ENCODE measurements around the gene IRAK3. TPM values are rescaled to one million over a fixed set of nuclear protein-coding genes. Genes with fewer than 3 reads are reported as not detected.

The IRAK3 gene
- total RNA-seq, 1 experiment from 2014 or later, result 0.12 TPM

DNA sequence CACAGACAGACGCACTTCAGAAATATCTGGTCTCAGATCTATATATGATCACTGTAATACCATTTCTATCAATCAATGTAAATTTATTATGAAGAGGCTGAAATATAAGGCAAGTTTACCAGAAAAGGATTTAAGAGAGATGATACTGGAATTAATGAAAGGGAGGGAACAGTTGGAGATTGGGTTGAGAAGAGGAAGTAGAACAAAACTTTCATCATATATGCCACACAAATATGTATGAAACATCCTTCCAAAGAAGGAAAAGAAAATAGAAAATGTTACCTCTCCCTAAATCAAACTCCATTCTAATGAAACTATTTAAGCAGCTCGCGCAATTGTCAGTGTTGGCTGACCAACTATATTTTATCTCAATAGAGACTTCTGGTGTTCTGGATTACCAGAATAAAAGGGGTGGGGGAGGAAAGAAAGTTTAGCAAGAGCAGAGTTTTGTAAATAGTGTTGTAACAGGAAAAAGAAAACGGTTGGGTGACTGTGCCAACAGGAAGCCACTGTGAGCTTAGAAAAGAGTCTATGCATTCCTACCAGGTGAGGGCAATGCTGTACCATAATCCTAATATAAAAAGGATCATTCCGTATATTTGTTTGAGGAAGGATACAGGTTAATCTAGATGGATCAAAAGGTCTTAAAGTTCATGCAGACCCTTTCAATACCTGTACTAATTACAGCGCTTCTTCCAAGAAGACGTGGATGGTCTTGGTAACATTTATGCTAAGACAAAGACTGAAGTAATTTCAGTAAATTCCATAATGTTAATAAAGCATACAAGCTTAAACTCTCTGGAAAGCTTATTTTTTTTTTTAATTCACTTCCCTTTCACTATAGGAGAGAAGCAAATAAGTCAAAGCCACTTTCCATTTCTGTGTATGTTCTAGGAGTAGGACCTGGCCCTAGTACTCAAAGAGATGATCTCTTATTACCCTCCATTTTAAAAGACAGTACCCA is 43.9 kb upstream of the IRAK3 start (continued):
- TF ChIP-seq EZH2phosphoT487 (IDR thresholded peaks at IDR 0.05; ENCODE audit: borderline replicate concordance) (no peak), FOSL1 (IDR thresholded peaks at IDR 0.05; ENCODE audit: low read depth) (no peak), ELF1 (IDR thresholded peaks at IDR 0.05; ENCODE audit: borderline replicate concordance, low read depth) (0 out of 2 replicates have a peak, but pooled peaks have one; percentile 20), TCF7L2 (IDR thresholded peaks at IDR 0.05; ENCODE audit: borderline replicate concordance, extremely low read depth, insufficient read depth, insufficient read length) (no peak), MAX (IDR thresholded peaks at IDR 0.05) (0 out of 2 replicates have a peak, but pooled peaks have one; percentile 2), SRF (IDR thresholded peaks at IDR 0.05; ENCODE audit: low read depth) (no peak)

DNA sequence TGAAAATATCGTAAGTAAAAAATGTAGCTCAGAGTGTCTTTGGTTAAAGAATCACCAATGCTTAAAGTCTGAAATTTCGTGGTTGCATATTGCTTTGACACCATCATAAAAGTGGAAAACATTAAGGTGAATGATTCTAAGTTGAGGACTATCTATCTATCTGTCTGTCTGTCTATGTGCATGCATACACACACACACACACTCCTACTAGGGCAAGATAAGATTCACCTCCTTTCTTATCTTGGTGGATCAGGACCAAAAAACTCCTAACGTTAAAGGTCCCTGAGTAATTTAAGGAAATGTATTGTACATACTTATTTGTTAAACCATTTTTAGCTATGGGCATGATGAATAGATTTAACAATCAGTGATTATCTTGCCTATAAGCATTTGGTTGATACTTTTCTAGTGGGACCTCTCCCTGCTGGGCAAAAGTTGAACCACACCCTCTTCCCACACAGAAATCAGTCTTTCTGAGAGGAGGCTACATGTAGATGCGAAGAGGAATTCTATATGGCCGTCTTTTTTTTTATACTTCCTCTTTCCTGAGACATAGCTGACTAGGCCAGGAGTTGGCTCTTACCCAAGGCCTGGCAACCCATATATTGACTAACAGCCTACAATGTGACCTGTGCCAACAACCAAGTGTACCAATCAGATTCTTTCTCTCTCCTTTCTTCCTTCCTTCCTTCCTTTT is 39.2 kb upstream of the IRAK3 start:
- no peaks in the 10 kb centered on the region for H3K9me3 ChIP-seq (ENCODE audit: control insufficient read depth in 1 of 2, insufficient read depth in 1 of 2, low read depth in 1 of 2, low read length in 2 of 2)
- H3K27me3 ChIP-seq (ENCODE audit: insufficient read depth, low read length), result no peaks in the 10 kb centered on the region
- TF ChIP-seq ZBTB33 (IDR thresholded peaks at IDR 0.05; ENCODE audit: extremely low read depth, insufficient replicate concordance, low read length) (no peak), CTCF (IDR thresholded peaks at IDR 0.05 in 2 of 3, conservative IDR thresholded peaks at IDR 0.05 in 1 of 3; ENCODE audit: borderline replicate concordance in 1 of 3, insufficient read depth in 1 of 3, low read depth in 2 of 3, low read length in 2 of 3) (peak in 2 of 3 experiments; percentile 40 to 45; a peak in 4 of 6 replicates)
- H3K4me1 ChIP-seq (ENCODE audit: control insufficient read depth in 1 of 2, insufficient read depth in 2 of 2, low read length in 2 of 2), result peaks cover 0 to 5% of the 10 kb centered on the region in 2 experiments; a peak in 2 of 4 replicates
- ATAC-seq, result peak; percentile 71
- no peaks in the 10 kb centered on the region for H3K36me3 ChIP-seq (ENCODE audit: control insufficient read depth in 1 of 2, insufficient read depth in 2 of 2, low read length in 2 of 2)
- no TSS peak for BruUV-seq (replicated peaks)
- RAD21 ChIA-PET (ENCODE audit: low non-redundant PET in 1 of 2, low total read pairs in 2 of 2, uncharacterized antibody in 2 of 2, unreplicated experiment in 2 of 2), result no interaction called here
- no peaks in the 10 kb centered on the region for H3K9me2 ChIP-seq (ENCODE audit: insufficient read depth)
- intact Hi-C loops (cut with micrococcal nuclease), result loop anchor here (5.0 kb wide), 2 partner anchors 82 to 542 kb away; no protein-coding TSS in a partner anchor
- no peak overlapping the region for H3K4me2 ChIP-seq (ENCODE audit: low read length)
- POLR2A ChIA-PET, result no interaction called here
- no peak overlapping the region for H3K9ac ChIP-seq (ENCODE audit: low read length)
- DNase-seq (ENCODE audit: low read depth, low spot score), result no peak
- H2AFZ ChIP-seq (ENCODE audit: low read depth, low read length, poor library complexity, severe bottlenecking), result no peak overlapping the region
- CTCF ChIA-PET, result no interaction called here
- no peak overlapping the region for H3K27ac ChIP-seq (ENCODE audit: low read depth, low read length)
- H3K4me3 ChIP-seq (replicated peaks in 1 of 2; ENCODE audit: low read depth in 1 of 2, low read length in 2 of 2), result no peak overlapping the region
- no peaks in the 10 kb centered on the region for H4K20me1 ChIP-seq (ENCODE audit: insufficient read depth)
- no peaks in the 10 kb centered on the region for H3K79me2 ChIP-seq (ENCODE audit: insufficient read depth, low read length)
